NCI-H510A (cell line): ENCODE results near the gene OAF.

Experiments
- DNase-seq: peaks from one replicate; lab custom pipeline; 2025; lab: John Stamatoyannopoulos, UW

The OAF gene

GRCh38 chr11:120205596-120206161 lies 5.2 kb upstream of the OAF start:
- DNase-seq, result no peak

- no peak for DNase-seq
These were observed 3.3 kb upstream of the OAF start for GRCh38 chr11:120207512-120207911.

GRCh38 chr11:120208001-120208441 lies 2.8 kb upstream of the OAF start:
- no peak for DNase-seq

DNA sequence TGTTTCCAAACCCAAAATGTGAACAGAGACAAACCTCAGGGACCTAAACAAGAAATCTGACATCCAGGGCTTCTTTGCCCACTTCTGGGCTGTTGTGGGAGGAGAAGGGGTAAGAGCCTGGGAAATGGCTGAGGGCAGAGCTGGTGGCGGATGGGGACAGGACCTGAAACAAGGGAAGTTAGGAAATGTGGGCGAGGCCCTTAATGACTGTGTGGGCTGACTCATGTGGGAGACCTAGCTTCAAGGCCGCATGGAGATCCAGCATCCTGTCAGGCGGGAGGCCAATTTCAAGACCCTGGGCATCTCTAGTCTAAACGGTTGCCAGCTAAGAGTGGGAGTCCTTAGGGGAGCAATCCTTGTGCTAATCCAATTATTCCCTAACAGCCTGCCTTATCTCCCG lies 2.1 kb upstream of the OAF start:
- no peak for DNase-seq

- no peak for DNase-seq
These were observed 846 bp upstream of the OAF start for GRCh38 chr11:120209746-120210625.

- no peak for DNase-seq
These were observed 858 bp downstream of the OAF start for GRCh38 chr11:120211522-120212258.

- no peak for DNase-seq
These were observed 1.5 kb downstream of the OAF start for GRCh38 chr11:120212259-120212878.

- DNase-seq, result no peak
These were observed 2.1 kb downstream of the OAF start for GRCh38 chr11:120212926-120213325.

GRCh38 chr11:120214581-120214980 lies 3.7 kb downstream of the OAF start:
- DNase-seq, result no peak

- DNase-seq, result no peak
These were observed 4.8 kb downstream of the OAF start for GRCh38 chr11:120215634-120216033.

DNA sequence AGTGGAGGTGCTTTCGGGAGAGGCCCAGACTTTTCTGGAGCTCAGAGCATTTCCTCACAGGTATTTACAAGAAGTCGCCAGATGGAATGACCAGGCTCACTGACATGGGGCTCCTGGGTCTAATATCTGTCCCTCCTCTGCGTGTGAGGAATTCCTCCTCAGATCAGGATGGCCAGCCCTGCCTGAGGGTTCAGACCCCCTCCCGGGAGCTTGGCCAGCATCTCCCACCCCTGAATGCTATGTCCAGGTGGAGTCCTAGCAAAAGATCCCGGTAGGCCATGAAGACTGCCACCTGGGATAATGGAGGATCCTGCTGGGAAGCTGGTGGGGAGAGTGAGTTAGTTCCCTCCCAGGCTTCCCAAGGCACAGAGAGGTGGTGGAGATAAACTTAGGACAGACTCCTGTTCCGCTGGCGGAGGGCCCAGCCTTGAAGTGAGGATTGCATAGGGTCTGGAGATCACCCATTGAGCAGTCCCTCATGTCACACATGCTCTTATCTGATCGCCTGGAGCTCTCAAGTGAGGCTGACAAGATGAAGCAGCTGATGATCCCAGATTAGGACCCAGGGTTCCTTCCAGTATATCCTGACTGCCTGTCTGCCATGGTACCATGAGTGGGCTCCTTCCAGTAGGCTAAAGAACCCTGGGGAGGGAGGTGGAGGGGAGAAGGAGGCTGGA lies 5.7 kb downstream of the OAF start:
- DNase-seq, result no peak

DNA sequence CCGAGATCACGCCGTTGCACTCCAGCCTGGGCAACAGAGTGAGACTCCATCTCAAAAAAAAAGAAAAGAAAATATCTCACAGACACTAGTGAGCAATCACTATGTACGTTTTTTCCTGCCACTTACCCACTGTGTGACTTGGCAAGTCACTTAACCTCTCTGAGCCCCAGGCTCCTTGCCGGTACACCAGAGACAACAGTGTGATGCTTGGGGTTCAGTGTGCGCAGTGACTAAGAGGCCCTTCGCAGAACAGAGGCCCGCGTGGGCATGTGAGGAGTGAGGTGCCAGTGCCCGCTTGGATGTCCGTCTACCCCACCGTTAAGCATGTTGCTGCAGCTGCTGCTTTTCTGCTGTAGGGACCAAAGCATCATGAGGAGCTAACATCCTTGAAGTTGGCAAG lies 6.7 kb downstream of the OAF start:
- no peak for DNase-seq

GRCh38 chr11:120217941-120218694 lies 7.3 kb downstream of the OAF start:
- DNase-seq, result no peak

DNA sequence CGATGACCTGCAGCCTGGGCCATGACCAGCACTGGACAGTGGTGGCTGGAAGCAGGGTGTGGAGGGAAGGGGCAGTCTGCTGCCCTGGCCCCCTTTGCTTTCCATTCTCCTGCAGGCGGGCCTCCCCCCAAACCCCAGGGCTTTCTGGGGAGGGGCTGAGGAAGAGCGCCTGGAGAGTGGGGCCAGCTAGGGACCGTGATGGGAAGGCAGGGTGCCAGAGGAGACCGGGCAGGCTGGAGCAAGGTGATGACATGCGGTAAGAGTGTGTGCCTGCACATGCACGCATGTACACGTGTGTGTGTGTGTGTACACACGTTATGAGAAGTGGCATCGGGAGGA lies 7.8 kb downstream of the OAF start:
- DNase-seq, result no peak

DNA sequence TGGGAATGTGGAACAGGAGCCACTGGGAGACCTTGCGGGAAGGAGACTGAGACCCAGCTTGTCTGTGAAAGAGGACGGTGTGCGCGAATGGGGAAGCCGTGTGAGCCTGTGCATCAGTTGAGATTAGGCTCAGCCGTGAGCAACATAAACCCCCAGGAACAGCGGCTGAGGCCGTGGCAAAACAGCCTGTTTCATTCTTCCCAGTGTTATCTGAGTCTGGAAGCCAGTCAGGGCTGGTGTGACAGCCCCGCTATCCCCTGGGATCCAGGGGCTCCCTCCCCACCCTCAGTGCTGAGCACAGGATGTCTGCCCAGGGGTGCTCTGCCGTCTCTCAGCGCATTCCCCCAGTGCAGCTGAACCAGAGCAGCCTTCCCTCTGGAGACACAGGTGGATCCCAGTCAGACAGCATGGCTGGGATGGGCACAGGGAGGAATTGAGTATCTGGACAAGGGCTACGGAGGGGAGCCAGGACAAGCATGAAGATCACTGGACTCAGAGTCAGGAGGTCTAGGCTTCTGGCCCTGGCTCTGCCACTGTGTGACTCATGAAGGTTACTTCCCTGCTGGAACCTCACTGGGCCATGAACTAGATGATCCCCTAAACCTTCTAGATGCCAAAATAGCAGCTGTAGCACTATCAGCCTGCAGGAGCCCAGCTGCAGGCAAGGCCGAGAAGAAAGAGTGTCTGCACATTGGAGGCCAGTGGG lies 8.6 kb downstream of the OAF start:
- DNase-seq, result no peak

GRCh38 chr11:120219938-120220746 lies 9.3 kb downstream of the OAF start:
- no peak for DNase-seq

GRCh38 chr11:120220747-120221037 lies 9.9 kb downstream of the OAF start:
- no peak for DNase-seq

DNA sequence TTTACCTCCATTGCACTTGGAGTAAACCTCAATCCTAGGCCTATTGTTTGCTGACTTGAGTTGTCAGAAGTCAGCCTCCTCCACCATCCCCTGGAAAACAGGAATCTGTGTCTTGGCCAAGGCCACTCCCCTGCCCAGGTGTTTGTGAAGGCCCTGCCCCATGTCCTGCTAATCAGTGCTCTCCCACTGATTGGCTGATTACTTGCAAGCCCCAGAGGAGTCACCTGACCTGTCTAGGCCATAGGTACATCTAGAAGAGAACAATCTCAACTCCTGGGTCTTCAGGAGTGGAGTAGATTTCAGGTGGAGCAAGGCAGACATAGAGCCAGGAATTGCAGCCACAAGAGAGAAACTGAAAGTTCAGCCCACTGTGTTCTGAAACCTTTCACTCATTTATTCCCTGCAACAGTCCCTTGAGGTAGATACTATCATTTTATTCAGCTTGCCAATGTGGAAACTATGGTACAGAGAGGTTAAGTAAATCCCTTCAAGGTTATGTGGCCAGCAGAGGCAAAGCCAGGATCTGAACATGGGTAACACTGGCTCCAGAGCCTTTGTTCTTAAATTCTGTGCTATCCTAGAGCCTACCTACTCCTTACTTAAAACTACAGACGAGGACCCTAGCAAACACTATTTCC lies 10.4 kb downstream of the OAF start:
- DNase-seq, result no peak

DNA sequence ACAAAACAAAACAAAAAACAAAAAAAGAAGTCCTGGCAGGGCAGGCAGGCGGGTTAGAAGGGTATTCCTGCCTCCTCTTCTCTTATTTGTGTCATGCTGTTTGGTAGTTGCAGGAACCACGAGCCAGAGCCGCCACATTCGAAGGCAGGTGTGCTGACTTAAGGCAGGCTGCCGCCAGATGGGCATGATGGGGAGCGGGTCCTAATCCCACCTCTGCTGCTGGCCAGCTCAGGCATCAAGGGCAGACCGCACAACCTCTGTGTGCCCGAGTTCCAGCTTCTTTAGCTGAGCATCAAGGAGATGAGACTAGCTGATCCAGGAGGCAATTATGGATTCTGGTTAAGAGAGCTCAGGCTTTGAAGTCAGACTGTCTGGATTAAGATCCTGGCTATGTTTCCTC lies 12.1 kb downstream of the OAF start:
- no peak for DNase-seq

DNA sequence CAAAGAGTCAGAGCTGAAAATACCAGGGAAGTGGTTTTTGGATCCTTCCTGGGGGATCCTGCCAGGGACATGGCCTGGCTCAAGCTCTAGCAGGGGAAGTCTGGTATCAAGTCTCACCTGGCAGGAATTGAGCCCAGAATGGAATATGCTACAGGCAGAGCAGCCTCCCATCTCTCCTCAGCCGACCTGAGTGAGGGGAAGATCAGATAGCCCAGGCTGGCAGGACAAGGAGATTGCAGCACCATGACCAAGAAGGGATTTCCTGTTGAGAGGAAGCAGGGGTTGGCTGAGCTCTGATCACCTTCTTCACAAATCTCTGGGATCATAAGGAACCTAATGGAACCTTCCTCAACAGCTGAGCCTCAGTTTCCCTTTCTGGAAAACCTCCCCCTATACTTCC lies 13.0 kb downstream of the OAF start:
- DNase-seq, result no peak
